ENCODE measurements around the gene SELENOK. TPM values are rescaled to one million over a fixed set of nuclear protein-coding genes. Genes with fewer than 3 reads are reported as not detected.

SELENOK gene
- total and polyA plus RNA-seq, 4 donors: 33.3 to 150 (median 63.3) TPM

GRCh38 chr3:53890726-53891475, 758 bp downstream of the SELENOK start:
- H3K27me3 ChIP-seq (ENCODE audit: control insufficient read depth in 3 of 3, insufficient read depth in 3 of 3, low read length in 2 of 3): peaks cover 0 to 17% (median 16%) of the 10 kb centered on the region in 3 donors
- DNase-seq (peak in 1 of 3 donors; percentile 42), ATAC-seq (ENCODE audit: insufficient read depth, low FRiP score) (no peak)
- H3K27ac ChIP-seq (ENCODE audit: low read depth in 1 of 2, low read length in 1 of 2): peak overlapping the region; percentile 95 to 99
- no peaks in the 10 kb centered on the region for H3K9me3 ChIP-seq (ENCODE audit: control insufficient read depth in 4 of 4, insufficient read depth in 3 of 4, low read length in 3 of 4)
- H3K4me1 ChIP-seq (ENCODE audit: control insufficient read depth in 5 of 5, insufficient read depth in 5 of 5, low read length in 5 of 5): peaks cover 0 to 18% (median 4%) of the 10 kb centered on the region in 5 donors
- peak overlapping the region; percentile 99 for H3K4me3 ChIP-seq
- WGBS, 2 donors: 4 to 10% methylated on average over 21 of the region's 21 CpGs
- TF ChIP-seq CTCF (IDR thresholded peaks at IDR 0.05; ENCODE audit: control extremely low read depth, extremely low read depth): no peak
- peaks cover 3 to 14% (median 7%) of the 10 kb centered on the region in 4 donors for H3K36me3 ChIP-seq (ENCODE audit: control insufficient read depth in 4 of 4, insufficient read depth in 4 of 4, low read length in 4 of 4)
- peak overlapping the region; percentile 97 to 98 for H3K9ac ChIP-seq (ENCODE audit: insufficient read depth in 1 of 2, low read length in 2 of 2)

GRCh38 chr3:53888232-53888631, 3.4 kb downstream of the SELENOK start:
- no peak for DNase-seq
- no peak overlapping the region for H3K9ac ChIP-seq (ENCODE audit: insufficient read depth in 1 of 2, low read length in 2 of 2)
- peaks cover 11 to 25% (median 18%) of the 10 kb centered on the region in 4 donors for H3K36me3 ChIP-seq (ENCODE audit: control insufficient read depth in 4 of 4, insufficient read depth in 4 of 4, low read length in 4 of 4)
- TF ChIP-seq CTCF (IDR thresholded peaks at IDR 0.05; ENCODE audit: control extremely low read depth, extremely low read depth): no peak
- H3K27ac ChIP-seq (ENCODE audit: low read depth in 1 of 2, low read length in 1 of 2): no peak overlapping the region
- peaks cover 0 to 18% (median 4%) of the 10 kb centered on the region in 5 donors for H3K4me1 ChIP-seq (ENCODE audit: control insufficient read depth in 5 of 5, insufficient read depth in 5 of 5, low read length in 5 of 5)
- H3K27me3 ChIP-seq (ENCODE audit: control insufficient read depth in 3 of 3, insufficient read depth in 3 of 3, low read length in 2 of 3): peaks cover 0 to 4% (median 0%) of the 10 kb centered on the region in 3 donors
- 70% methylated on average over 1 of the region's 1 CpG for WGBS, 2 donors
- ATAC-seq (ENCODE audit: insufficient read depth, low FRiP score): no peak
- H3K4me3 ChIP-seq: no peak overlapping the region
- no peaks in the 10 kb centered on the region for H3K9me3 ChIP-seq (ENCODE audit: control insufficient read depth in 4 of 4, insufficient read depth in 3 of 4, low read length in 3 of 4)

- Histone ChIP-seq H3K9me3 (ENCODE audit: control insufficient read depth in 4 of 4, insufficient read depth in 3 of 4, low read length in 3 of 4) (no peaks in the 10 kb centered on the region), H3K4me3 (no peak overlapping the region), H3K27me3 (ENCODE audit: control insufficient read depth in 3 of 3, insufficient read depth in 3 of 3, low read length in 2 of 3) (no peaks in the 10 kb centered on the region), H3K4me1 (ENCODE audit: control insufficient read depth in 5 of 5, insufficient read depth in 5 of 5, low read length in 5 of 5) (peaks cover 0 to 18% (median 4%) of the 10 kb centered on the region in 5 donors), H3K27ac (ENCODE audit: low read depth in 1 of 2, low read length in 1 of 2) (no peak overlapping the region), H3K36me3 (ENCODE audit: control insufficient read depth in 4 of 4, insufficient read depth in 4 of 4, low read length in 4 of 4) (peaks cover 11 to 25% (median 18%) of the 10 kb centered on the region in 4 donors), H3K9ac (ENCODE audit: insufficient read depth in 1 of 2, low read length in 2 of 2) (no peak overlapping the region)
- no peak for ATAC-seq (ENCODE audit: insufficient read depth, low FRiP score)
- TF ChIP-seq CTCF (IDR thresholded peaks at IDR 0.05; ENCODE audit: control extremely low read depth, extremely low read depth): no peak
- DNase-seq: no peak
Observed at GRCh38 chr3:53887446-53887845, 4.2 kb downstream of the SELENOK start.

Measured in lung (tissue), 12 donors.